ENCODE results near the gene TTLL9. TPM values are rescaled to one million over a fixed set of nuclear protein-coding genes. Genes with fewer than 3 reads are reported as not detected.

The TTLL9 gene
- total RNA-seq, 2 donors from 2014 or later = not detected

GRCh38 chr20:31859266-31859997 is 11.0 kb upstream of the TTLL9 start:
- TF ChIP-seq CTCF (IDR thresholded peaks at IDR 0.05) = no peak
- Histone ChIP-seq H3K27me3 (peaks cover 4% of the 10 kb centered on the region), H3K27ac (no peak overlapping the region), H3K36me3 (no peaks in the 10 kb centered on the region), H3K4me1 (peaks cover 7% of the 10 kb centered on the region), H3K9ac (ENCODE audit: low read depth in 2 of 2, low read length in 2 of 2) (no peak overlapping the region), H3K9me3 (no peaks in the 10 kb centered on the region), H3K4me3 (no peak overlapping the region)
- no peak for DNase-seq
- intact Hi-C loops (cut with DNase I) = loop anchor here (10.0 kb wide), 1 partner anchor 175 kb away; no protein-coding TSS in a partner anchor

GRCh38 chr20:31859998-31860380 is 10.4 kb upstream of the TTLL9 start:
- intact Hi-C loops (cut with DNase I) = loop anchor here (10.0 kb wide), 1 partner anchor 175 kb away; no protein-coding TSS in a partner anchor
- peaks cover 7% of the 10 kb centered on the region for H3K4me1 ChIP-seq
- H3K36me3 ChIP-seq = no peaks in the 10 kb centered on the region
- H3K9me3 ChIP-seq = no peaks in the 10 kb centered on the region
- H3K27ac ChIP-seq = no peak overlapping the region
- TF ChIP-seq CTCF (IDR thresholded peaks at IDR 0.05) = no peak
- H3K27me3 ChIP-seq = peaks cover 4% of the 10 kb centered on the region
- H3K4me3 ChIP-seq = no peak overlapping the region
- no peak for DNase-seq
- H3K9ac ChIP-seq (ENCODE audit: low read depth in 2 of 2, low read length in 2 of 2) = no peak overlapping the region

GRCh38 chr20:31860390-31861134 is 9.9 kb upstream of the TTLL9 start:
- no peak for DNase-seq
- TF ChIP-seq CTCF (IDR thresholded peaks at IDR 0.05) = no peak
- Histone ChIP-seq H3K36me3 (no peaks in the 10 kb centered on the region), H3K27ac (no peak overlapping the region), H3K4me1 (peaks cover 7% of the 10 kb centered on the region), H3K9ac (ENCODE audit: low read depth in 2 of 2, low read length in 2 of 2) (peak overlapping the region in 1 of 2 donors; percentile 61), H3K4me3 (peak overlapping the region; percentile 53), H3K9me3 (no peaks in the 10 kb centered on the region), H3K27me3 (peaks cover 4% of the 10 kb centered on the region)
- intact Hi-C loops (cut with DNase I) = no loop called here

- peak overlapping the region in 1 of 2 donors; percentile 61 for H3K9ac ChIP-seq (ENCODE audit: low read depth in 2 of 2, low read length in 2 of 2)
- no peak for TF ChIP-seq CTCF (IDR thresholded peaks at IDR 0.05)
- DNase-seq = no peak
Observed at GRCh38 chr20:31861135-31861384, 9.4 kb upstream of the TTLL9 start.

DNA sequence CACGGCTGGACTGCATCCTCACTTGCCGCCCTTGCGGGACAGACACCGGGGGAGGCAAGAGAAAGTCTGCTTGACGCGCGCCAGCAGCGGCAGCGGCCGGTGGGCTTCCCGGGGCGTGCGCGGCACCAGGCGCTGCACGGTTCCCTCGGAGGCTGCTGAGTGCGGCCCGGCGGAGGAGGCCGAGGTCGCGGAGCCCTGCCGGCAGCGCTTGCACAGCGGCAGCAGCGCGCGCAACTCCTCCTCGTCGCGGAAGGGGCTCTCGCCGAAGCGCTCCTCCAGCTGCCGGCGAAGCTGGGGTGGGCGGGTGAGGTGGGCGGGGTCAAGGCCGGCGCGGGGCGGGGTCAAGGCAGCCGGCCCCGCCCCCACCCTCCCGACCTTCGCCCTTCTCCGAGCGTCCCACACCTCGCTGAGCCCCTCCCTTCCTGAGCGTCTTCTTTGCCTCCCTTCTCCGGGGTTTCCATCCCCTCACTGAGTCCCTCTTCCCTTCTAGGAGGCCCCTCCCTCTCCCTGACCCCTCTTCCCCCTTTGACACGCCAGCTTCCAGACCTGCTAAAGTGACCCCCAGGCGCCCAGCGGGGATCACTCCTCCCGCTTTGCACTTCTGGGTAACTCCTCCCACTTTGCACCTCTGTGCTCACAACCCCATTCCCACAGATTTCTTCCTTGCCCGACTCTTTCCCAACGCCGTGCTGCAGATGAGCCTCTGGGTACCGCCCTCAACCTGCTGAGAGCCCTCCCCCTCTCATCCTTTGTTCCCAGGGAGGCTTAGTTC is 8.9 kb upstream of the TTLL9 start:
- Histone ChIP-seq H3K36me3 (no peaks in the 10 kb centered on the region), H3K9me3 (no peaks in the 10 kb centered on the region), H3K27ac (no peak overlapping the region), H3K4me3 (peak overlapping the region; percentile 53), H3K4me1 (peaks cover 7% of the 10 kb centered on the region), H3K27me3 (peaks cover 4% of the 10 kb centered on the region), H3K9ac (ENCODE audit: low read depth in 2 of 2, low read length in 2 of 2) (peak overlapping the region in 1 of 2 donors; percentile 61)
- DNase-seq = peak; percentile 64
- intact Hi-C loops (cut with DNase I) = no loop called here
- no peak for TF ChIP-seq CTCF (IDR thresholded peaks at IDR 0.05)

More at GRCh38 chr20:31861135-31861384, 9.4 kb upstream of the TTLL9 start:
- no peaks in the 10 kb centered on the region for H3K36me3 ChIP-seq
- intact Hi-C loops (cut with DNase I) = no loop called here
- H3K4me3 ChIP-seq = peak overlapping the region; percentile 53
- H3K9me3 ChIP-seq = no peaks in the 10 kb centered on the region
- no peak overlapping the region for H3K27ac ChIP-seq
- peaks cover 4% of the 10 kb centered on the region for H3K27me3 ChIP-seq
- peaks cover 7% of the 10 kb centered on the region for H3K4me1 ChIP-seq
